Osteoblast (primary cell): Measurements from ENCODE around the gene PLEKHH2. TPM values are rescaled to one million over a fixed set of nuclear protein-coding genes. Genes with fewer than 3 reads are reported as not detected.
A peak's percentile ranks its signal among the peaks of the same experiment; 100 is the strongest.
"Not testable (repeated sequence)": the region's sequence is repeated elsewhere in the genome, so short reads cannot be mapped to it uniquely, and the experiment has no call there.

ENCODE experiments used
- DNase-seq: peaks from one replicate; pipeline ENCODE4 v3.0.0; 2011; ENCODE audit warnings: low spot score, mixed read lengths; ENCODE audit not compliant: insufficient read length; ENCODE audit errors: missing footprints
- H2AFZ ChIP-seq: 2 replicates; pipeline ENCODE4 v1.6.0; 2011; ENCODE audit warnings: mild to moderate bottlenecking, low read length
- H3K27ac ChIP-seq: 2 replicates; pipeline ENCODE4 v1.5.1; 2011; ENCODE audit warnings: mild to moderate bottlenecking, low read depth, low read length, moderate library complexity
- H3K27me3 ChIP-seq: 2 replicates; pipeline ENCODE4 v1.6.0; 2012; ENCODE audit warnings: mild to moderate bottlenecking, control low read depth, inconsistent platforms, low read length, moderate library complexity; ENCODE audit not compliant: insufficient read depth
- H3K36me3 ChIP-seq: 2 replicates; pipeline ENCODE4 v1.5.1; 2011; ENCODE audit warnings: mild to moderate bottlenecking, low read length, control low read depth, moderate library complexity; ENCODE audit not compliant: insufficient read depth
- H3K4me1 ChIP-seq: 2 replicates; pipeline ENCODE4 v1.5.1; 2011; ENCODE audit warnings: mild to moderate bottlenecking, low read length, control low read depth, moderate library complexity; ENCODE audit not compliant: insufficient read depth
- H3K4me2 ChIP-seq: 2 replicates; pipeline ENCODE4 v1.6.0; 2011; ENCODE audit warnings: mild to moderate bottlenecking, low read length; ENCODE audit not compliant: insufficient read depth
- H3K4me3 ChIP-seq: fragments of 200-600 bp; sonication (generic); 3 replicates; pipeline ENCODE4 v1.5.1; 2012; ENCODE audit warnings: mild to moderate bottlenecking, low read length, inconsistent platforms; ENCODE audit not compliant: insufficient read depth
- H3K79me2 ChIP-seq: 2 replicates; pipeline ENCODE4 v1.6.0; 2012; ENCODE audit warnings: mild to moderate bottlenecking, low read length, control low read depth, inconsistent platforms; ENCODE audit not compliant: insufficient read depth
- H3K9me3 ChIP-seq: 2 replicates; pipeline ENCODE4 v1.5.1; 2011; ENCODE audit warnings: low read depth, low read length, control low read depth
- H4K20me1 ChIP-seq: 2 replicates; pipeline ENCODE4 v1.6.0; 2012; ENCODE audit warnings: mild to moderate bottlenecking, low read length, control low read depth; ENCODE audit not compliant: insufficient read depth
- total RNA-seq: library from RNA; depleted of rRNA; stranded (reverse); fragments of >200 nt; gene quantifications from 2 replicates; pipeline ENCODE4 v1.2.3, GENCODE V29; 2012
- TF ChIP-seq, protein P1 (sequence below): IDR thresholded peaks from 2 replicates; pipeline ENCODE4 v1.5.1; 2011; ENCODE audit warnings: mild to moderate bottlenecking, low read depth, low read length, moderate library complexity; ENCODE audit errors: extremely low read depth

The PLEKHH2 gene
- total RNA-seq, 1 donor = 18.8 TPM

GRCh38 chr2:43685357-43685756 lies 48.3 kb downstream of the PLEKHH2 start:
- H3K36me3 ChIP-seq = peaks cover 3% of the 10 kb centered on the region
- H3K4me2 ChIP-seq = no peak overlapping the region
- H3K27me3 ChIP-seq = no peaks in the 10 kb centered on the region
- H3K79me2 ChIP-seq = no peaks in the 10 kb centered on the region
- TF ChIP-seq, protein P1, sequence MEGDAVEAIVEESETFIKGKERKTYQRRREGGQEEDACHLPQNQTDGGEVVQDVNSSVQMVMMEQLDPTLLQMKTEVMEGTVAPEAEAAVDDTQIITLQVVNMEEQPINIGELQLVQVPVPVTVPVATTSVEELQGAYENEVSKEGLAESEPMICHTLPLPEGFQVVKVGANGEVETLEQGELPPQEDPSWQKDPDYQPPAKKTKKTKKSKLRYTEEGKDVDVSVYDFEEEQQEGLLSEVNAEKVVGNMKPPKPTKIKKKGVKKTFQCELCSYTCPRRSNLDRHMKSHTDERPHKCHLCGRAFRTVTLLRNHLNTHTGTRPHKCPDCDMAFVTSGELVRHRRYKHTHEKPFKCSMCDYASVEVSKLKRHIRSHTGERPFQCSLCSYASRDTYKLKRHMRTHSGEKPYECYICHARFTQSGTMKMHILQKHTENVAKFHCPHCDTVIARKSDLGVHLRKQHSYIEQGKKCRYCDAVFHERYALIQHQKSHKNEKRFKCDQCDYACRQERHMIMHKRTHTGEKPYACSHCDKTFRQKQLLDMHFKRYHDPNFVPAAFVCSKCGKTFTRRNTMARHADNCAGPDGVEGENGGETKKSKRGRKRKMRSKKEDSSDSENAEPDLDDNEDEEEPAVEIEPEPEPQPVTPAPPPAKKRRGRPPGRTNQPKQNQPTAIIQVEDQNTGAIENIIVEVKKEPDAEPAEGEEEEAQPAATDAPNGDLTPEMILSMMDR = no peak
- H3K9me3 ChIP-seq = no peaks in the 10 kb centered on the region
- H3K27ac ChIP-seq = no peak overlapping the region
- no peaks in the 10 kb centered on the region for H4K20me1 ChIP-seq
- H3K4me1 ChIP-seq = no peaks in the 10 kb centered on the region
- no peak for DNase-seq
- H3K4me3 ChIP-seq = no peak overlapping the region
- peak overlapping the region; percentile 9 for H2AFZ ChIP-seq

DNA sequence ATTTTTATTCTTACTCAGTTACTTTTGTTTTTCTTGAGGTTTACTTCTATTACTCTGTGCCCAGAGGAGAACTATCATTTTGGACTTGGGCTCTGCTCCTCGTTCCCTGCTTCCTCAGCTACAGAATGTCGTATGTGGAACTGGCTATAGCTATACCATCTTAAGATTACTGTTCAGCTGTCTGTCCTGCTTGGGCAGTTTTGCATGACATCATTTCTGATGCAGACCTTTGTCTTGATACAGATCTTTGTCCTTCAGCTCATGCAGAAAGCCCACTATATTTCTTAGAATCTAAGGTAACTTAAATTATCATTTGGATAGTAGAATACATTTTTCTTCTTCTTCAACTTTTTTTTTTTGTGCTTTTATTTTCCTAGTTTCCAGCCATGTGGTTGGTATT lies 52.9 kb downstream of the PLEKHH2 start:
- no peak for DNase-seq
- H3K27ac ChIP-seq = no peak overlapping the region
- TF ChIP-seq, protein P1 = no peak
- no peak overlapping the region for H2AFZ ChIP-seq
- no peak overlapping the region for H3K4me2 ChIP-seq
- H4K20me1 ChIP-seq = no peaks in the 10 kb centered on the region
- H3K27me3 ChIP-seq = no peaks in the 10 kb centered on the region
- H3K36me3 ChIP-seq = no peaks in the 10 kb centered on the region
- H3K79me2 ChIP-seq = no peaks in the 10 kb centered on the region
- H3K4me3 ChIP-seq = no peak overlapping the region
- no peaks in the 10 kb centered on the region for H3K9me3 ChIP-seq
- no peaks in the 10 kb centered on the region for H3K4me1 ChIP-seq

DNA sequence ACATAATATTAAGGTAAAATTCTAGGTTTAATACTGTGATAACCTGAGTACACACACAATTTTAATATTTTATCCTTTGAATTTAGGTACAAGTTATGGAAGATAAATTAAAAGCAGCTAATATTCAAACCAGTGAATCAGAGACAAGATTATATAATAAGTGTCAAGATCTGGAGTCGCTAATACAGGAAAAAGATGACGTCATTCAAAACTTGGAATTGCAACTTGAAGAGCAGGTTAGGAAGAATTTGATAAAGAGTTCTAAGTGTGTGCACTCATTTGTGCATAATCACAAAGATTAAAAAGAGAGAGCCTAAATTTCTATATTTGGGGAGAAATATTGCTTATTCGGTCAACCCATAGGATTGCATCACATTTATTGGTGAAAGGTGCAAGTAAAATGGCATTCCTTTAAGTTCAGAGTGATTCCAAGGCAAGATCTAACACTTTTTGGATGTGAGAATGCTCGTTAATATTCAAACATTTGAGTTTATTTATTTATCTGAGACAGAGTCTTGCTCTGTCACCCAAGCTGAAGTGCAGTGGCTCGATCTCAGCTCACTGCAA lies 55.5 kb downstream of the PLEKHH2 start:
- TF ChIP-seq, protein P1 = no peak
- DNase-seq = no peak
- no peaks in the 10 kb centered on the region for H3K79me2 ChIP-seq
- H3K4me3 ChIP-seq = no peak overlapping the region
- no peaks in the 10 kb centered on the region for H3K9me3 ChIP-seq
- H4K20me1 ChIP-seq = no peaks in the 10 kb centered on the region
- H3K36me3 ChIP-seq = no peaks in the 10 kb centered on the region
- no peak overlapping the region for H3K27ac ChIP-seq
- no peak overlapping the region for H2AFZ ChIP-seq
- no peaks in the 10 kb centered on the region for H3K4me1 ChIP-seq
- no peak overlapping the region for H3K4me2 ChIP-seq
- no peaks in the 10 kb centered on the region for H3K27me3 ChIP-seq

DNA sequence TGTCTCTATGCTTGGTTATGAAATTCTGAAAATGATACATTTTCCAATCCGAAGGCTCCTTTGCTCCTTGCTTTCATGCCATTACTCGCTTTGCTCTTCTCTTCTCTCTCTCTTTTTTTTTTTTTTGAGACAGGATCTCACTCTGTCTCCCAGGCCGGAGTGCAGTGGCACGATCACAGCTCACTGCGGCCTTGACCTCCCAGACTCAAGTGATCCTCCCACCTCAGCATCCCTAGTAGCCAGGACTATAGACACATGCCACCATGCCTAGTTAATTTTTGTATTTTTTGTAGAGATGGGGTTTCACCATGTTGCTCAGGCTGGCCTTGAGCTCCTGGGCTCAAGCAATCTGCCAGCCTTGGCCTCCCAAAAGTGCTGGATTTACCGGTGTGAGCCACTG lies 61.1 kb downstream of the PLEKHH2 start:
- H3K36me3 ChIP-seq, H3K4me2 ChIP-seq, H3K9me3 ChIP-seq, H3K79me2 ChIP-seq, H3K27ac ChIP-seq, H3K4me3 ChIP-seq, H2AFZ ChIP-seq, DNase-seq, H4K20me1 ChIP-seq, H3K4me1 ChIP-seq, H3K27me3 ChIP-seq: not testable (repeated sequence)
